Muscle of arm (tissue), 12 donors: Measurements from ENCODE around the gene SLC40A1. TPM values are rescaled to one million over a fixed set of nuclear protein-coding genes. Genes with fewer than 3 reads are reported as not detected.

Experiments used
- DNase-seq: peaks from one replicate; pipeline ENCODE4 v3.0.0-alpha.2; 2013
- polyA plus RNA-seq, 12 donors: library from polyadenylated mRNA; unstranded; fragments of 120-200 nt; gene quantifications; one replicate each; pipeline ENCODE4 v1.2.1, GENCODE V29; 2013; ENCODE audit not compliant: insufficient read length in 12 of 12

Gene SLC40A1
- polyA plus RNA-seq, 12 donors, result 34.5 to 69.1 (median 50.4) TPM; not detected in 1

DNA sequence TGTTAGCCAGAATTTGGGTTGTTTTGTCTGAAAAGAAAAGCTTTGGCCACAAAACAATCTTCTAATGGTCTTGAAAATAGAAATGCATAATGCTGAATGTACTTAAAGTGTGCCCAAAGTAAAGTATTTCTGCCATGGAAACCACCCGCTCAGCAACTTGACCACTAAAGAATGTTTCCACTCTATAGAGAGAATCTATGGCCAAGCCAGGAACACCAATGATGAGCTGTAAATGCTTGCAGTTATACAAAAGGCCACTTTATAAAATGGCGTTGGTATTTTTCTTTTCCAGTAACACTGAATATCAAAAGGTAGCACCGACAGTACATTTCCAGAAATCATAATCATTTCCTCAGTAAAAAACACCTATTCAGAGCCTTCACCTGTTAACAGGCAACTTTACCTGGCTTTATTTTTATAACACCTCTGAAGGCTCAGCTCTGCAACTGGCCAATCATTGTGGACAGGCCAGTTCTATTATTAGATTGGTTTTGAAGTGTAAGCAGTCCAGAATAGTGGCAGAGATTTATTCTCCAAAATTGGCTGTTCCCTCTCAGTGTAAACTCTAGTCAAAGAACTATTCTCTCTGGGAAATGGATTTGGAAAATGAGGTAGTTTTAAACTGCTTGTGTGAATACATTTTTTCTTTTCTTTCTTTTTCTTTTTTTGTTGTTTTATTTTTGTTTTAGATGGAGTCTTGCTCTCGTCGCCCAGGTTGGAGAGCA lies 36.1 kb downstream of the SLC40A1 start:
- peak; percentile 75 for DNase-seq

DNA sequence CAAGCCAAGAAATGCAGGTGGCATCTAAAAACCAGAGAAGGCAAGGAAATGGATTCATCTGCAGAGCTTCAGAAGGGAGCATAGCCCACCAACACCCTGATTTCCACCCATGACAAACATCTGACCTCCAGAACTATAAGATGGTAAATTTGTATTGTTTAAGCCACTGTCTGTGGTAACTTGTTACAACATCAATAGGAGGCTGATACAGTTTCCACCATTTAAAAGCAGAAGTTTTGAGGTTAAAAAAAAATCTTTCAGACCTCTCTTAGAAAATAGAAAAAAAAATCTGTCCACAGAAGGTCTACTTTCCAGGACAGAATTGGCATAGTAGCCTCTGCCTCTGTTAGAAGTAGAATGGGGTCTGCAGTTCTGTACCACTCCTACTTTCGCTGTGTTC lies 37.2 kb downstream of the SLC40A1 start:
- DNase-seq, result no peak

DNA sequence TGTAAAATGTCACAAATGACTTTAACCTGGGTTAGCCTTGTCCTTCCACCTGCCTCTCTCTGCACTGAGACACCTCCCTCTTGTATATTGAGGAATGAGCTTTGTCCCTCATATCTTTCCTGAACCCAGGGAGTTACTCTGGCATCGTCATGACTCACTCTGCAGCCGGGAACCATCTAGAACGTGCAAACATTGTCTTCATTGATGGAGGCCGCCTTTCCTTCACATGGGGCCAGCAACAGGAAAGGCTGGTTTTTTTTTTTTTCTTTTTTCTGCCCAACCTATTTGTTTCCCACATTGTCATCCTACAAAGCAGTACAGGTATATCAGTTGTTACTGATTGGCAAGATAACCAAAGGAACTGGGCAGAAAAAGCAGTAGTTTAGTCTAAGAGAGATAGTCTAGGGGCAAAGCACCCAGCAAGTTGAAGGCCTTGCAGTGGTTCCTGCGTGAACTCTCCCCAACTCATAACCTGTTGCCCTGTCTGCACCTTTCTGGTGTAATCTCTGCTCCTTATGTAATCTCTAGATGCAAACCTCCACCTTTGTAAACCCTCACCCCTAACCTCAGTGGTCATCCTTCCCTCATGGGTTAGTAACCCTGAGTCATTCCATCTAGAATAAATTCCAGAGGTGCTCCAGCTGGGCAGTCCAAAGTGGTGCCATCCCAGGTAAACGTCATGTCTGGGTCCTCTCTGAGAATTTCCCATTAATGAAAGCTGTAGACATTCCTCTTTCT lies 38.3 kb downstream of the SLC40A1 start:
- no peak for DNase-seq

DNA sequence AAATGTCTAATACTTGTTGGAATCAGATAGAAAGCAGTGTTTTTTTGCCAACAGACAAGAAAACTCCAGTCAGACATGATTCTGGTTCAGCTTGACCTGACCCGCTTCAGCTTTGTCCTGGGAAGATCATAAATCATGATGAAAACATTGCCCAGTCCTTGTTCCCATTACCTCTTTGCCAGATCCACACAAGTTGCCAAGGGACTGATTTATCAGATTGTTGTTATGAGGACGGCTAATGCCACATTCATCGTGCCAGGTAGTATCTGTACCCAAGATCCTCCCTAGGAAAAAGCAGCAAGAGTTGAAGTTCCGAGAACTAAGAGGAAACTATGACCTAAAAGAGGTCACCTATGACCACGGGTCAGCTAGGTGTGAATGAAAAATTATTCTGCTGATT lies 39.0 kb downstream of the SLC40A1 start:
- DNase-seq, result no peak

DNA sequence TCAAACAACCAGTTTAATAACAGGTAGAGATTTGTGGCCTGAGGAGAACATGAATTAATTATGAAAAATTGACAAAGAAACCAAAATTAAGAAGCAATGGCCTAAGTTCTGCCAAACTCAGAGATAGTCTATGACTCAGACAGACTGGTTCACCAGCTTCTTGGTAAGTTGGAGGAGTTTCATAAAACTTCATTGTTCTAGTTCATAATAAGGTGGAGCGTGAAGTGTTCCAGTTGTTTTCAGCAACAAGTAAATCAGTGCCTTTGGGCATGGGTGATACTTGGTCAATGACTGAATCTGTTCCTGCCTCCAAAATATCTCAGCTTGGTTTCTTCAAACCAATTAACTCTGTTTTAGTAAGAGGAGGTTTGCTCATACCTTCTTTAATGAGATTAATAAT lies 40.0 kb downstream of the SLC40A1 start:
- no peak for DNase-seq

GRCh38 chr2:189538402-189538801 lies 42.2 kb downstream of the SLC40A1 start:
- no peak for DNase-seq

DNA sequence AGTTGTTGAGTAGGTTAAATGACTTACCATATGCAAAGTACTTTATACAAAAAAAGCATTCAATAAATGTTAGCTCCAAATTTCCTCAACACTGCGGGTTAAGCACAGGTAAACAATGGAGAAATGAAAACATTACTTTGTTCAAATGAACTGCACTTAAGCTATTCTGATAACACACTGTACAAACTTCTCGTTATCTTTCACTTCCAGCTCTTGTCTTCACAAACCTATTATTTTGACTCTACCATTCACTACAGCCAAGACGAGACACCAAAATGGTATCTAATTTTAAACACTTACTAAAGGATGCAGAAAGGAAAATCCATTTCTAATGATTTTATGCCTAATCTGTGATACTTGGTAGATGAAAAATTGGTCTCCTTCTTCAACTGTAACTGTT lies 43.8 kb downstream of the SLC40A1 start:
- DNase-seq, result no peak

DNA sequence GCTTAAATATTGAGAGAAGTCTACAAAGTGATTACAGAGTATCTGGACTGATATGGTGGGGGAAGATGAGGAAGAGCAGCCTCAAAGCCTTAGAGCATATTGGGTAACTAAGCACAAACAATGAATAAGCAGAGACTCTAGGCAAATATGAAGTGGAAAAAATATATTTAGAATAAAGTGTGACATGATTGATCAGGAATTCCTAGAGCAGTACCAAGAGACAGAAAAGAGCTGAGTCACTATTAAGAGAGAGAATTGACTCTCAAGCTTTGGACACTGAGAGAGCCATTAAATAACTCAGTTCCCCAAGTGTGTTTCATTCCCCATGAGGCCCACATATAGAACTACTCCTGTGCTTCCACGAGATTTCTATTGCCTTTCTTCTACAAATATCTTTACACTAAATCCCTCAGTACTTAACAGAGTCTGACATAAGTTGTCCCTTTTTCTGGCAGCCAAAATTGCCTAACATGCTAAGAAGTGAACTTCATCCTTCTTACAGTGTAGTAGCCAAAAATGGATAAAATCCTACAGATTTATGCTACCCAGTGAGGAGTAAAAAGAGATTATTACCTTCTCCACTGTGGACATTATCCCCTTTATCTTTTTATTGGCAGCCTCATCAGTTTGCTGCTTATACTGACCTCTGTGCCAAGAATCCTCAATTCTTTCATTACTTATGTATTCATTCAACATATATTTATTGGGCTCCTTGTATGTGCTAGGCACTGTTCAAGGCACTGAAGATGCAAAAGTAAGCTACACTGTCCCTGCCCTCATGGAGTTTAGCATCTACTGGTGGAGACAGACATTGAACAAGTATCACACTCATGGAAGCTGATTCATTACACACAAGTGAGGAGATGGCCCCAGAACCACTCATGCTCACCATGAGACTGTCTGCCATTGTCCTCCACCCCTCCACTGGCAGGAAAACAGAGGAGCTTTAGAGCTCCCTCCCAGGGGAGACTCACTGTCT lies 45.4 kb downstream of the SLC40A1 start:
- DNase-seq, result no peak

DNA sequence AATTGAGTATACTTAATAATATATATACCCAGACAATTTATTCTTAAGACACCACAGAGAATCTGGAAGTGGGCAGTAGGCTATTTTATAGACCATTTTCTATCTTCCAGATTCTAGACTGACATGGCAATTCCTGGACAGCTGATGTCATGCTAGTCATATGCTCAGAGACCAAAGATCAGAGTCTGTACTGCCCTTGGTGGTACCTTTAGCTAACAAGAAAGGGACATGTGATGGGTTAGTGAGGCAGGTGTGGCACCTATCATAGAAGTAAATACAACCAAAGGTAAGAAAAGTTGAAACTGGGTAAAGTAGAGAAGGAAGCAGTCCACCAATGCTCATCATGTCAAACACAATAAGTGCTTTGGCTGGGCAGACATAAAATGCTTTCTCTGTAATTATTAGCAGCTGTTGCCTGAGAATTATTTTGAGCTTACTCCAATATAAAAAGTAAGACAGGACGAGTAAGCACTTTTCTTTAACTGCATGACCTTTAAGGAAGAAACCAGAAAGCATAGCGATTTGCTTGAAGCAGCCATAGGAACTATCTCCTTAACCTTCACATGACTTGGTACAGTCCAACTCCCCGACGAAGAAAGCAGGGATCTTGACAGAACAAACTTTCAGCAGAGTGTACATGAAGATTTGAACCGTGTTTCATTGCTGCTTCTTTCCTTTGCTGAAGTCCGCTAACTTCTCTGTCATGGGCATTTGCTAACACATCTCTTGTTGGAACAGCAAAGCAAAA lies 47.1 kb downstream of the SLC40A1 start:
- no peak for DNase-seq

DNA sequence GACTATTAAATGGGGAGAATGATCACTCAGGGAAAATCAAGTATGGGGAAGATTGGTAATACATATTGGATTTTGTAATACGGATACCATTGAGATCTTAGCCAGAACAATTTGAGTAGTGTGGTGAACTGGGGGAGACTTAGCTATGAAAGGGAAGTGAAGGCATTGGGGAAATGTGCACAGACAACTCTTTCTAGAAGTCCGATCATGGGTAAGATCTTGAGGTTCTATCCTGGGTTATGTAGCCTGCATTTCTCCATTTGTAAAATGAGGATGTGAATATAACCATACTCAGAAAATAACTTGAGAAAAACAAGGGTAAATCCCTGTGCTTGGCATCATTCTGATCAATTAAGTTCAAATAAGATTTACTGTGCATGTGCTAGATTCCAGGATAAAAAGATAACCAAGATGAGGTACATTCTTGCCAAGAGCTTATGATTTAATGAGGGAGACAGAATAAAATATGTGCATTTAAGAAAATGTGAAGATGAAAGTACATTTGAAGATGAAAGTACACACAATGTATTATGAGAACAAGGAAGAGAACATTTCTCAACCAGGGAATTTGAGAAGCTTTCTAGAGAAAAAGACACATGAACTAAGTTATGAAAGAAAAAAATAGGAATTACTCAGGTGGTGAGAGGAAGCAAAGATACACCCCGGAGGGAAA lies 49.5 kb downstream of the SLC40A1 start:
- DNase-seq, result no peak

DNA sequence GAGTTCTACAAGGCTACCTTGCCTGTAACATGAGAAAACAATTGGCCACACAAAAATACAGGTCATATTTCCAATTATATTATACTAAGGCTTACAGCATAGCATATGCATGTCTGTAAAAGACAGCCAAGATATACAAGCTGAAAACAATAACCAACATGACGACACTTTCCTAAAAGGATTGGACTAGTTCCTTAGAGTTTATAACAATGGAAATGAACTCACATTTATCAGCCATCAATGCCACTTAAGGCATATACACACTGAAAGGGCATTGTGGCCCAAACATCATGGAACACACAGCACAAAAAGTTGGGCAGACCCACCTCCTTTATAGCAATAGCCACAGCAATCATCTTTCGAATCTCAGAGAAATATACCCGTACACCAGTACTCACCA lies 52.0 kb downstream of the SLC40A1 start:
- DNase-seq, result no peak

GRCh38 chr2:189527812-189528592 lies 52.6 kb downstream of the SLC40A1 start:
- no peak for DNase-seq

- DNase-seq, result no peak
Observed at GRCh38 chr2:189527041-189527750, 53.4 kb downstream of the SLC40A1 start.

DNA sequence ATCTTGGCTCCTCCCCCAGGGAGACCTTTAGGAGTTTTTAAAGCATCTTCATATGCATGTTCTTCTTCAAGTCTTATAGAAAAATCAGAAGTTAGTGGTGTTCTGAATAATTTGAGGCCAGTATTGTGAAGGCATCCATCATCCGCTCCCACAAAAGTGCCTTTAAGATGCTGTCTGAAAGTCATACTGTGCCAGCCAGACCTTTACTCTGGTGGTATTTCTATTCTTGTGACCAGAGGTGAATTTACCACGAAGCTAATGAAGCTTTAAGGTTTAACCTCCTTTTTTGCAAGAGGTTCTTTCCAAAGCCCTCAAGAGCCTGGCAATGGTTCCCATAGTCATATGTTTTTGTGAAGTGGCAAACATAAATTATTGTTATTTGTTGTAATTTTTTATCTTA lies 54.3 kb downstream of the SLC40A1 start:
- no peak for DNase-seq

GRCh38 chr2:189524746-189525145 lies 55.8 kb downstream of the SLC40A1 start:
- no peak for DNase-seq

GRCh38 chr2:189522435-189523151 lies 58.0 kb downstream of the SLC40A1 start:
- DNase-seq, result no peak

- no peak for DNase-seq
Observed at GRCh38 chr2:189521699-189522434, 58.7 kb downstream of the SLC40A1 start.
